OCI-LY1 (cell line): Measurements from ENCODE around the gene TRIM66.

Experiments
- H2AFZ ChIP-seq: fragments of 200-600 bp; sonication (generic), shearing (Covaris generic); 2 replicates; pipeline ENCODE4 v1.6.0; 2014; ENCODE audit warnings: antibody characterized with exemption, mild to moderate bottlenecking, low read length
- H3F3A ChIP-seq: fragments of 200-600 bp; sonication (generic), shearing (Covaris generic); 2 replicates; pipeline ENCODE4 v1.6.0; 2014; ENCODE audit warnings: mild to moderate bottlenecking, antibody characterized with exemption, low read length, moderate library complexity; ENCODE audit not compliant: insufficient read depth
- H3K27ac ChIP-seq: fragments of 200-600 bp; sonication (generic); 2 replicates; pipeline ENCODE4 v1.5.1; 2014; ENCODE audit warnings: low read length, mixed run types, mild to moderate bottlenecking, low read depth; ENCODE audit not compliant: poor library complexity, severe bottlenecking
- H3K27me3 ChIP-seq: fragments of 200-600 bp; sonication (generic); 2 replicates; pipeline ENCODE4 v1.6.0; 2014; ENCODE audit warnings: antibody characterized with exemption, mild to moderate bottlenecking, low read length, moderate library complexity; ENCODE audit not compliant: insufficient read depth
- H3K36me3 ChIP-seq: fragments of 200-600 bp; sonication (generic); 2 replicates; pipeline ENCODE4 v1.6.1; 2014; ENCODE audit warnings: mild to moderate bottlenecking, antibody characterized with exemption, low read length, moderate library complexity, mixed read lengths; ENCODE audit not compliant: insufficient read depth
- H3K4me1 ChIP-seq: fragments of 200-600 bp; sonication (generic); 2 replicates; pipeline ENCODE4 v1.5.1; 2014; ENCODE audit warnings: mild to moderate bottlenecking, low read length, moderate library complexity; ENCODE audit not compliant: insufficient read depth, severe bottlenecking
- H3K4me2 ChIP-seq: fragments of 200-600 bp; sonication (generic), shearing (Covaris generic); 2 replicates; pipeline ENCODE4 v1.6.1; 2014; ENCODE audit warnings: low read length
- H3K4me3 ChIP-seq: fragments of 200-600 bp; sonication (generic); 2 replicates; pipeline ENCODE4 v1.5.1; 2014; ENCODE audit warnings: low read length, low read depth, mild to moderate bottlenecking, mixed read lengths; ENCODE audit not compliant: poor library complexity, severe bottlenecking
- H3K79me2 ChIP-seq: fragments of 200-600 bp; shearing (Covaris generic); 2 replicates; pipeline ENCODE4 v1.6.1; 2016; ENCODE audit warnings: mixed run types, low read length, mixed read lengths; ENCODE audit not compliant: insufficient read depth
- H3K9ac ChIP-seq: fragments of 200-600 bp; sonication (generic), shearing (Covaris generic); 2 replicates; pipeline ENCODE4 v1.6.1; 2014; ENCODE audit warnings: mild to moderate bottlenecking, low read length, mixed read lengths
- H3K9me2 ChIP-seq: fragments of 200-600 bp; sonication (generic), shearing (Covaris generic); 2 replicates; pipeline ENCODE4 v1.6.1; 2014; ENCODE audit warnings: low read depth, mild to moderate bottlenecking, low read length, mixed read lengths
- H3K9me3 ChIP-seq: fragments of 200-600 bp; shearing (Covaris generic); 2 replicates; pipeline ENCODE4 v1.6.1; 2014; ENCODE audit warnings: low read length, mixed read lengths
- H4K20me1 ChIP-seq: fragments of 200-600 bp; sonication (generic), shearing (Covaris generic); 2 replicates; pipeline ENCODE4 v1.6.0; 2016; ENCODE audit warnings: mild to moderate bottlenecking, low read length; ENCODE audit not compliant: insufficient read depth
- CTCF ChIP-seq: fragments of 200-600 bp; sonication (generic), shearing (Covaris generic); IDR thresholded peaks from 2 replicates; pipeline ENCODE4 v1.5.1; 2017; ENCODE audit warnings: mild to moderate bottlenecking, antibody characterized with exemption, low read length, moderate library complexity, mixed read lengths
- EZH2 ChIP-seq: fragments of 200-600 bp; sonication (generic), shearing (Covaris generic); IDR thresholded peaks from 2 replicates; pipeline ENCODE4 v1.8.0; 2017; ENCODE audit warnings: borderline replicate concordance, mixed run types, mild to moderate bottlenecking, antibody characterized with exemption, low read length, moderate library complexity, mixed read lengths

Gene TRIM66

GRCh38 chr11:8640267-8640906 lies 42.1 kb downstream of the TRIM66 start:
- Histone ChIP-seq H3K27me3 (no peaks in the 10 kb centered on the region), H2AFZ (no peak overlapping the region), H3K27ac (no peak overlapping the region), H3K9me3 (no peaks in the 10 kb centered on the region), H3K79me2 (no peaks in the 10 kb centered on the region), H3K36me3 (peaks cover 69% of the 10 kb centered on the region), H3F3A (no peaks in the 10 kb centered on the region), H3K4me3 (no peak overlapping the region), H3K4me1 (no peaks in the 10 kb centered on the region), H3K9ac (no peak overlapping the region), H3K9me2 (no peaks in the 10 kb centered on the region), H3K4me2 (no peak overlapping the region), H4K20me1 (no peaks in the 10 kb centered on the region)
- no peak for TF ChIP-seq CTCF
- no peak for TF ChIP-seq EZH2

GRCh38 chr11:8639655-8640054 lies 42.8 kb downstream of the TRIM66 start:
- Histone ChIP-seq H3K27ac (no peak overlapping the region), H3K9me2 (no peaks in the 10 kb centered on the region), H3K36me3 (peaks cover 65% of the 10 kb centered on the region), H3F3A (no peaks in the 10 kb centered on the region), H3K27me3 (no peaks in the 10 kb centered on the region), H3K79me2 (no peaks in the 10 kb centered on the region), H3K4me3 (no peak overlapping the region), H3K9me3 (no peaks in the 10 kb centered on the region), H3K9ac (no peak overlapping the region), H4K20me1 (no peaks in the 10 kb centered on the region), H3K4me1 (no peaks in the 10 kb centered on the region), H2AFZ (no peak overlapping the region), H3K4me2 (no peak overlapping the region)
- TF ChIP-seq CTCF (no peak), EZH2 (no peak)

- Histone ChIP-seq H3K4me1 (no peaks in the 10 kb centered on the region), H3K27ac (no peak overlapping the region), H3K36me3 (peaks cover 60% of the 10 kb centered on the region), H3K9me2 (no peaks in the 10 kb centered on the region), H3K9me3 (no peaks in the 10 kb centered on the region), H3K4me2 (no peak overlapping the region), H3K27me3 (no peaks in the 10 kb centered on the region), H3K9ac (no peak overlapping the region), H3K4me3 (no peak overlapping the region), H3K79me2 (no peaks in the 10 kb centered on the region), H4K20me1 (no peaks in the 10 kb centered on the region), H3F3A (no peaks in the 10 kb centered on the region), H2AFZ (no peak overlapping the region)
- TF ChIP-seq EZH2 (no peak), CTCF (no peak)
These were observed 44.2 kb downstream of the TRIM66 start for GRCh38 chr11:8638300-8638699.
